NCI-H524 (cell line): ENCODE data around the gene DNAJC17.

ENCODE experiments used
- DNase-seq, 2 experiments: peaks; one replicate each; lab custom pipeline; 2025; lab: John Stamatoyannopoulos, UW

Gene DNAJC17

GRCh38 chr15:40807028-40807887 is at the start of gene DNAJC17, which contains the start of gene ZFYVE19:
DNAJC17 (minus strand) TSS chr15:40807473; CDS start chr15:40807446, 27 bp downstream.
ZFYVE19 (plus strand) TSS chr15:40807089; CDS start chr15:40807590, 501 bp downstream.
- peak; percentile 98 to 99 for DNase-seq

- no peak for DNase-seq
These were observed 49.5 kb upstream of the DNAJC17 start for GRCh38 chr15:40856746-40857145.

- DNase-seq = no peak
These were observed 48.5 kb upstream of the DNAJC17 start for GRCh38 chr15:40855706-40856234.

GRCh38 chr15:40854161-40854560 is 46.9 kb upstream of the DNAJC17 start:
- DNase-seq = no peak

- DNase-seq = no peak
These were observed 46.1 kb upstream of the DNAJC17 start for GRCh38 chr15:40853241-40853890.

- DNase-seq = no peak
These were observed 45.3 kb upstream of the DNAJC17 start for GRCh38 chr15:40852529-40852928.

- peak; percentile 54 to 72 for DNase-seq
These were observed 43.4 kb upstream of the DNAJC17 start for GRCh38 chr15:40850576-40851112.

- peak; percentile 27 to 43 for DNase-seq
These were observed 40.1 kb upstream of the DNAJC17 start for GRCh38 chr15:40847223-40847961.

- no peak for DNase-seq
These were observed 39.6 kb upstream of the DNAJC17 start for GRCh38 chr15:40846841-40847222.

GRCh38 chr15:40845511-40846284 is 38.4 kb upstream of the DNAJC17 start:
- DNase-seq = no peak

GRCh38 chr15:40845036-40845435 is 37.8 kb upstream of the DNAJC17 start:
- DNase-seq = no peak

GRCh38 chr15:40844696-40845030 is 37.4 kb upstream of the DNAJC17 start:
- DNase-seq = no peak

GRCh38 chr15:40843885-40844695 is 36.8 kb upstream of the DNAJC17 start, which contains the start of gene SPINT1:
SPINT1 (plus strand) TSS chr15:40844048; CDS start chr15:40844555, 507 bp downstream.
- DNase-seq = no peak

- no peak for DNase-seq
These were observed 36.1 kb upstream of the DNAJC17 start for GRCh38 chr15:40843261-40843884.

GRCh38 chr15:40841741-40842140 is 34.5 kb upstream of the DNAJC17 start:
- DNase-seq = no peak

- no peak for DNase-seq
These were observed 31.5 kb upstream of the DNAJC17 start for GRCh38 chr15:40838756-40839155.

GRCh38 chr15:40836020-40836419 is 28.7 kb upstream of the DNAJC17 start:
- DNase-seq = no peak

GRCh38 chr15:40832903-40833302 is 25.6 kb upstream of the DNAJC17 start:
- DNase-seq = no peak

- DNase-seq = no peak
These were observed 24.6 kb upstream of the DNAJC17 start for GRCh38 chr15:40831861-40832260.

- DNase-seq = no peak
These were observed 23.6 kb upstream of the DNAJC17 start for GRCh38 chr15:40830884-40831283.
